ENCODE results near the gene TMEM178B. TPM values are rescaled to one million over a fixed set of nuclear protein-coding genes. Genes with fewer than 3 reads are reported as not detected.

Gene TMEM178B
- total and polyA plus RNA-seq, 7 donors = 0.13 to 4.8 (median 1.6) TPM

GRCh38 chr7:141227454-141227853 is 153.6 kb downstream of the TMEM178B start:
- Histone ChIP-seq H3K27ac (no peak overlapping the region), H3K36me3 (ENCODE audit: insufficient read depth in 1 of 2, low read depth in 1 of 2) (no peaks in the 10 kb centered on the region), H3K9me3 (no peaks in the 10 kb centered on the region), H3K27me3 (ENCODE audit: insufficient read depth in 3 of 3, low read length in 2 of 3) (no peaks in the 10 kb centered on the region), H3K4me3 (no peak overlapping the region), H3K4me1 (no peaks in the 10 kb centered on the region)
- WGBS, 3 donors = 78 to 82% (median 81%) methylated on average over 4 of the region's 4 CpGs
- DNase-seq = no peak
- no peak for ATAC-seq
- no peak for TF ChIP-seq CTCF (IDR thresholded peaks at IDR 0.05)
- intact Hi-C loops (cut with DNase I) = loop anchor here in 1 of 2 donors (10.0 kb wide), 1 partner anchor 413 kb away; no protein-coding TSS in a partner anchor

- DNase-seq = no peak
- Histone ChIP-seq H3K27me3 (ENCODE audit: insufficient read depth in 3 of 3, low read length in 2 of 3) (no peaks in the 10 kb centered on the region), H3K4me1 (no peaks in the 10 kb centered on the region), H3K27ac (no peak overlapping the region), H3K9me3 (no peaks in the 10 kb centered on the region), H3K4me3 (no peak overlapping the region), H3K36me3 (ENCODE audit: insufficient read depth in 1 of 2, low read depth in 1 of 2) (no peaks in the 10 kb centered on the region)
- ATAC-seq = no peak
- no peak for TF ChIP-seq CTCF (IDR thresholded peaks at IDR 0.05)
- intact Hi-C loops (cut with DNase I) = loop anchor here in 1 of 2 donors (10.0 kb wide), 1 partner anchor 414 kb away; no protein-coding TSS in a partner anchor
- whole genome bisulfite sequencing, 3 donors = 55 to 70% (median 68%) methylated on average over 5 of the region's 5 CpGs
Measured at GRCh38 chr7:141228482-141228881, 154.6 kb downstream of the TMEM178B start.

- no peaks in the 10 kb centered on the region for H3K36me3 ChIP-seq (ENCODE audit: insufficient read depth in 1 of 2, low read depth in 1 of 2)
- no peaks in the 10 kb centered on the region for H3K9me3 ChIP-seq
- ATAC-seq = peak in 1 of 4 donors; percentile 58
- no peak for DNase-seq
- intact Hi-C loops (cut with DNase I) = no loop called here
- H3K4me3 ChIP-seq = no peak overlapping the region
- 14 to 36% (median 27%) methylated on average over 5 of the region's 5 CpGs for WGBS, 3 donors
- H3K27me3 ChIP-seq (ENCODE audit: insufficient read depth in 3 of 3, low read length in 2 of 3) = no peaks in the 10 kb centered on the region
- peak; percentile 25 for TF ChIP-seq CTCF (IDR thresholded peaks at IDR 0.05)
- no peak overlapping the region for H3K27ac ChIP-seq
- no peaks in the 10 kb centered on the region for H3K4me1 ChIP-seq
Measured at GRCh38 chr7:141231018-141231792, 157.3 kb downstream of the TMEM178B start.

GRCh38 chr7:141232286-141233051 is 158.6 kb downstream of the TMEM178B start:
- Histone ChIP-seq H3K27me3 (ENCODE audit: insufficient read depth in 3 of 3, low read length in 2 of 3) (no peaks in the 10 kb centered on the region), H3K36me3 (ENCODE audit: insufficient read depth in 1 of 2, low read depth in 1 of 2) (no peaks in the 10 kb centered on the region), H3K4me3 (no peak overlapping the region), H3K4me1 (no peaks in the 10 kb centered on the region), H3K9me3 (no peaks in the 10 kb centered on the region), H3K27ac (no peak overlapping the region)
- 64 to 75% (median 70%) methylated on average over 4 of the region's 4 CpGs for WGBS, 3 donors
- no peak for TF ChIP-seq CTCF (IDR thresholded peaks at IDR 0.05)
- DNase-seq = no peak
- ATAC-seq = no peak
- intact Hi-C loops (cut with DNase I) = no loop called here

All from psoas muscle (tissue), 8 donors.